K562 (cell line): ENCODE results near the gene ALOX12.

ENCODE experiments used
- ARNT ChIP-seq, 2 experiments: fragments of 450-650 bp; IDR thresholded peaks; 2 replicates each; pipeline ENCODE4 v1.6.1; 2016; ENCODE audit warnings: mild to moderate bottlenecking in 1 of 2
- CEBPB ChIP-seq: fragments of 450-650 bp; IDR thresholded peaks from 2 replicates; pipeline ENCODE4 v1.6.1; 2016; ENCODE audit warnings: missing genetic modification characterization, missing compliant biosample characterization
- EHMT2 ChIP-seq: fragments of 450-650 bp; IDR thresholded peaks from 2 replicates; pipeline ENCODE4 v1.6.1; 2018; ENCODE audit warnings: antibody characterized with exemption
- HDAC6 ChIP-seq: IDR thresholded peaks from 2 replicates; pipeline ENCODE4 v1.6.1; 2012; ENCODE audit warnings: low read depth, mild to moderate bottlenecking, control low read depth, inconsistent platforms, low read length, moderate library complexity
- HNRNPLL ChIP-seq: fragments of 200-400 bp; formaldehyde crosslinking; IDR thresholded peaks from 2 replicates; pipeline ENCODE4 v1.6.1; 2017; ENCODE audit warnings: low read length, low read depth, mild to moderate bottlenecking; ENCODE audit not compliant: poor library complexity, severe bottlenecking
- MIER1 ChIP-seq: fragments of 450-650 bp; IDR thresholded peaks from 2 replicates; pipeline ENCODE4 v1.6.1; 2016; ENCODE audit warnings: antibody characterized with exemption, mild to moderate bottlenecking, low read depth
- POLR2AphosphoS5 ChIP-seq: IDR thresholded peaks from 2 replicates; pipeline ENCODE4 v1.6.1; 2011; ENCODE audit warnings: mild to moderate bottlenecking, low read depth, low read length, moderate library complexity; ENCODE audit not compliant: control insufficient read depth, insufficient read depth
- RBM39 ChIP-seq: fragments of 200-400 bp; formaldehyde crosslinking; optimal IDR thresholded peaks from 2 replicates; pipeline ENCODE3; 2018; ENCODE audit warnings: low read depth, low read length
- RFX5 ChIP-seq: IDR thresholded peaks from 2 replicates; pipeline ENCODE4 v1.6.1; 2011; ENCODE audit warnings: low read depth, mild to moderate bottlenecking, improper control_type of control experiment, low read length
- TBP ChIP-seq: optimal IDR thresholded peaks from 2 replicates; pipeline ENCODE3; 2011; ENCODE audit warnings: low read depth, low read length, improper control_type of control experiment
- ZNF79 ChIP-seq: fragments of 250-450 bp; sonication (Bioruptor Pico); IDR thresholded peaks from 2 replicates; pipeline ENCODE4 v1.4.0; 2020; ENCODE audit warnings: low read depth, mild to moderate bottlenecking, moderate library complexity
- TF ChIP-seq, protein P1 (sequence below), 3 experiments: IDR thresholded peaks in 2 of 3; conservative IDR thresholded peaks in 1 of 3; 2 replicates each; pipeline ENCODE4 v1.5.1; 2011 to 2012; ENCODE audit warnings: low read length in 3 of 3, mild to moderate bottlenecking in 3 of 3, control low read depth in 2 of 3, improper control_type of control experiment in 1 of 3, inconsistent platforms in 1 of 3, low read depth in 1 of 3, mixed read lengths in 1 of 3, moderate library complexity in 1 of 3; ENCODE audit not compliant: insufficient read depth in 2 of 3
- TF ChIP-seq, protein P2 (sequence below), 2 experiments: fragments of 450-650 bp in 1 of 2; sonication (generic) in 1 of 2; formaldehyde crosslinking in 1 of 2; IDR thresholded peaks; 2 replicates each; pipeline versions ENCODE4 v1.7.1 to v1.9.0; 2016 to 2022; ENCODE audit warnings: inconsistent platforms in 1 of 2, mild to moderate bottlenecking in 1 of 2, missing genetic modification reagents in 1 of 2

DNA sequence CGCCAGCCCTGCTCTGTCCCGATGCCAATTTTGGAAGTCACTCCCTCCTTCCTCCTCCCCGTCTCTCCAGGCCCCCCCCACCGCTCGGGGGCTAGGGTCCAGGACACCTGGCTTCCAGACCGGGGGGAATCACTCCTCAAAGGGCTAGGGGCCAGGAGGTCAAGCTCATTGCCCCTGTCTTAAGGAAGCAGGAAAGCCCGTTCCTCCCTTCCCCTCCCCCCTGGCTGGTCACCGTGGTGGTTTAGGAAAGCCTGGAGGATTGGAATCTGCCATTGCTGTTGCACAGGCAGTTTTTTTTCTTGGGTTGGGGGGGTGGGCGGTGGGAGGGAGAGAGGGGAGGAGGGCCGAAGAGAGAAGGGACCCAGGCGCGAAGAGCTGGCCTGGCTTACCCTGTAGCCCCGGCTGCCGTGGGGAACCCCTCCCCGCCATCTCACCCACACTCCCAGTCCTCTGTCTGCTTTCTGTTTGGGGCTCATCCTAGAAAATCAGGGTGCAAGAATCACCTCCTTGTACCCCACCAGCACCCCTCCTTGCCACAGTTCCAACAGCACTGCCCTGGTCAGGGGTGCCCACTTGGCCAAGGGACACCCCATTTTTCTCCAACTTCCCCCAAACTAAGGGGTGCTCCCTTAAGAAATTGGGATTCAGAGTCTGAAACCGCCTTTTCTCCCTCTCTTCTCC lies 24.1 kb downstream of the ALOX12 start:
- TF ChIP-seq POLR2AphosphoS5 = no peak
- no peak for TF ChIP-seq TBP
- no peak for TF ChIP-seq CEBPB
- TF ChIP-seq RFX5 = no peak
- TF ChIP-seq, protein P1, sequence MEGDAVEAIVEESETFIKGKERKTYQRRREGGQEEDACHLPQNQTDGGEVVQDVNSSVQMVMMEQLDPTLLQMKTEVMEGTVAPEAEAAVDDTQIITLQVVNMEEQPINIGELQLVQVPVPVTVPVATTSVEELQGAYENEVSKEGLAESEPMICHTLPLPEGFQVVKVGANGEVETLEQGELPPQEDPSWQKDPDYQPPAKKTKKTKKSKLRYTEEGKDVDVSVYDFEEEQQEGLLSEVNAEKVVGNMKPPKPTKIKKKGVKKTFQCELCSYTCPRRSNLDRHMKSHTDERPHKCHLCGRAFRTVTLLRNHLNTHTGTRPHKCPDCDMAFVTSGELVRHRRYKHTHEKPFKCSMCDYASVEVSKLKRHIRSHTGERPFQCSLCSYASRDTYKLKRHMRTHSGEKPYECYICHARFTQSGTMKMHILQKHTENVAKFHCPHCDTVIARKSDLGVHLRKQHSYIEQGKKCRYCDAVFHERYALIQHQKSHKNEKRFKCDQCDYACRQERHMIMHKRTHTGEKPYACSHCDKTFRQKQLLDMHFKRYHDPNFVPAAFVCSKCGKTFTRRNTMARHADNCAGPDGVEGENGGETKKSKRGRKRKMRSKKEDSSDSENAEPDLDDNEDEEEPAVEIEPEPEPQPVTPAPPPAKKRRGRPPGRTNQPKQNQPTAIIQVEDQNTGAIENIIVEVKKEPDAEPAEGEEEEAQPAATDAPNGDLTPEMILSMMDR (IDR thresholded peaks at IDR 0.05 in 2 of 3, conservative IDR thresholded peaks at IDR 0.05 in 1 of 3; ENCODE audit: insufficient read depth in 2 of 3, low read depth in 1 of 3, low read length in 3 of 3) = no peak
- no peak for TF ChIP-seq HNRNPLL
- no peak for TF ChIP-seq MIER1
- TF ChIP-seq RBM39 = no peak
- no peak for TF ChIP-seq ARNT (IDR thresholded peaks at IDR 0.05)
- no peak for TF ChIP-seq EHMT2
- no peak for TF ChIP-seq ZNF79 (CRISPR knock-in tag)
- TF ChIP-seq, protein P2, sequence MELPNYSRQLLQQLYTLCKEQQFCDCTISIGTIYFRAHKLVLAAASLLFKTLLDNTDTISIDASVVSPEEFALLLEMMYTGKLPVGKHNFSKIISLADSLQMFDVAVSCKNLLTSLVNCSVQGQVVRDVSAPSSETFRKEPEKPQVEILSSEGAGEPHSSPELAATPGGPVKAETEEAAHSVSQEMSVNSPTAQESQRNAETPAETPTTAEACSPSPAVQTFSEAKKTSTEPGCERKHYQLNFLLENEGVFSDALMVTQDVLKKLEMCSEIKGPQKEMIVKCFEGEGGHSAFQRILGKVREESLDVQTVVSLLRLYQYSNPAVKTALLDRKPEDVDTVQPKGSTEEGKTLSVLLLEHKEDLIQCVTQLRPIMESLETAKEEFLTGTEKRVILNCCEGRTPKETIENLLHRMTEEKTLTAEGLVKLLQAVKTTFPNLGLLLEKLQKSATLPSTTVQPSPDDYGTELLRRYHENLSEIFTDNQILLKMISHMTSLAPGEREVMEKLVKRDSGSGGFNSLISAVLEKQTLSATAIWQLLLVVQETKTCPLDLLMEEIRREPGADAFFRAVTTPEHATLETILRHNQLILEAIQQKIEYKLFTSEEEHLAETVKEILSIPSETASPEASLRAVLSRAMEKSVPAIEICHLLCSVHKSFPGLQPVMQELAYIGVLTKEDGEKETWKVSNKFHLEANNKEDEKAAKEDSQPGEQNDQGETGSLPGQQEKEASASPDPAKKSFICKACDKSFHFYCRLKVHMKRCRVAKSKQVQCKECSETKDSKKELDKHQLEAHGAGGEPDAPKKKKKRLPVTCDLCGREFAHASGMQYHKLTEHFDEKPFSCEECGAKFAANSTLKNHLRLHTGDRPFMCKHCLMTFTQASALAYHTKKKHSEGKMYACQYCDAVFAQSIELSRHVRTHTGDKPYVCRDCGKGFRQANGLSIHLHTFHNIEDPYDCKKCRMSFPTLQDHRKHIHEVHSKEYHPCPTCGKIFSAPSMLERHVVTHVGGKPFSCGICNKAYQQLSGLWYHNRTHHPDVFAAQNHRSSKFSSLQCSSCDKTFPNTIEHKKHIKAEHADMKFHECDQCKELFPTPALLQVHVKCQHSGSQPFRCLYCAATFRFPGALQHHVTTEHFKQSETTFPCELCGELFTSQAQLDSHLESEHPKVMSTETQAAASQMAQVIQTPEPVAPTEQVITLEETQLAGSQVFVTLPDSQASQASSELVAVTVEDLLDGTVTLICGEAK (IDR thresholded peaks at IDR 0.05) = no peak
- TF ChIP-seq, protein P2 (CRISPR knock-in tag; IDR thresholded peaks at IDR 0.05) = no peak
- TF ChIP-seq HDAC6 = no peak
